ENCODE measurements around the gene OR6P1.

The OR6P1 gene

GRCh38 chr1:158570480-158570879, at the start of gene OR6P1:
OR6P1 (minus strand) TSS chr1:158570580; CDS start chr1:158563604, 6,976 bp downstream.
- no peak for DNase-seq

- DNase-seq = no peak
Observed at GRCh38 chr1:158613764-158614163, 43.4 kb upstream of the OR6P1 start.

- no peak for DNase-seq
Observed at GRCh38 chr1:158611916-158612315, 41.5 kb upstream of the OR6P1 start.

- DNase-seq = no peak
Observed at GRCh38 chr1:158607296-158607695, 36.9 kb upstream of the OR6P1 start.

- DNase-seq = no peak
Observed at GRCh38 chr1:158604968-158605367, 34.6 kb upstream of the OR6P1 start, which contains the start of gene OR10Z1. OR10Z1 (plus strand) TSS chr1:158605268; CDS start chr1:158606439, 1,171 bp downstream.

GRCh38 chr1:158600735-158601134, 30.4 kb upstream of the OR6P1 start:
- no peak for DNase-seq

- no peak for DNase-seq
Observed at GRCh38 chr1:158586942-158587341, 16.6 kb upstream of the OR6P1 start.

GRCh38 chr1:158583962-158584361, 13.6 kb upstream of the OR6P1 start:
- DNase-seq = no peak

- DNase-seq = no peak
Observed at GRCh38 chr1:158579733-158580132, 9.4 kb upstream of the OR6P1 start, which contains the start of gene OR10X1. OR10X1 (minus strand) TSS chr1:158579899; CDS start chr1:158579899, 0 bp downstream.

GRCh38 chr1:158577561-158577960, 7.2 kb upstream of the OR6P1 start:
- no peak for DNase-seq

- DNase-seq = no peak
Observed at GRCh38 chr1:158572226-158572625, 1.8 kb upstream of the OR6P1 start.

- no peak for DNase-seq
Observed at GRCh38 chr1:158564608-158565007, 5.8 kb downstream of the OR6P1 start.

GRCh38 chr1:158563853-158564252, 6.5 kb downstream of the OR6P1 start:
- DNase-seq = no peak

- DNase-seq = no peak
Observed at GRCh38 chr1:158559696-158560095, 10.7 kb downstream of the OR6P1 start.

- DNase-seq = no peak
Observed at GRCh38 chr1:158554352-158554751, 16.0 kb downstream of the OR6P1 start, which contains the start of gene OR6Y1. OR6Y1 (minus strand) TSS chr1:158554405; CDS start chr1:158548105, 6,300 bp downstream.

GRCh38 chr1:158552296-158552695, 18.1 kb downstream of the OR6P1 start:
- no peak for DNase-seq

GRCh38 chr1:158547533-158547932, 22.8 kb downstream of the OR6P1 start:
- DNase-seq = no peak

- no peak for DNase-seq
Observed at GRCh38 chr1:158537609-158538008, 32.8 kb downstream of the OR6P1 start.

GRCh38 chr1:158534496-158534895, 35.9 kb downstream of the OR6P1 start:
- DNase-seq = no peak

GRCh38 chr1:158527190-158527815, 43.1 kb downstream of the OR6P1 start:
- no peak for DNase-seq

- DNase-seq = no peak
Observed at GRCh38 chr1:158521666-158522058, 48.7 kb downstream of the OR6P1 start.

- no peak for DNase-seq
Observed at GRCh38 chr1:158520955-158521665, 49.3 kb downstream of the OR6P1 start.

GRCh38 chr1:158520021-158520420, 50.4 kb downstream of the OR6P1 start:
- DNase-seq = no peak

- no peak for DNase-seq
Observed at GRCh38 chr1:158516966-158517365, 53.4 kb downstream of the OR6P1 start.

All from activated CD4-positive, alpha-beta T cell treated with anti-CD3 and anti-CD28 coated beads for 48 hours (primary cell).